ENCODE results near the gene LYSMD2. TPM values are rescaled to one million over a fixed set of nuclear protein-coding genes. Genes with fewer than 3 reads are reported as not detected.

Gene LYSMD2
- total and polyA plus RNA-seq, 9 of the 15 experiments (the other 6 are each of a cell fraction or from before 2014, with no cell fraction given), result 4.3 to 30.3 (median 9.8) TPM

DNA sequence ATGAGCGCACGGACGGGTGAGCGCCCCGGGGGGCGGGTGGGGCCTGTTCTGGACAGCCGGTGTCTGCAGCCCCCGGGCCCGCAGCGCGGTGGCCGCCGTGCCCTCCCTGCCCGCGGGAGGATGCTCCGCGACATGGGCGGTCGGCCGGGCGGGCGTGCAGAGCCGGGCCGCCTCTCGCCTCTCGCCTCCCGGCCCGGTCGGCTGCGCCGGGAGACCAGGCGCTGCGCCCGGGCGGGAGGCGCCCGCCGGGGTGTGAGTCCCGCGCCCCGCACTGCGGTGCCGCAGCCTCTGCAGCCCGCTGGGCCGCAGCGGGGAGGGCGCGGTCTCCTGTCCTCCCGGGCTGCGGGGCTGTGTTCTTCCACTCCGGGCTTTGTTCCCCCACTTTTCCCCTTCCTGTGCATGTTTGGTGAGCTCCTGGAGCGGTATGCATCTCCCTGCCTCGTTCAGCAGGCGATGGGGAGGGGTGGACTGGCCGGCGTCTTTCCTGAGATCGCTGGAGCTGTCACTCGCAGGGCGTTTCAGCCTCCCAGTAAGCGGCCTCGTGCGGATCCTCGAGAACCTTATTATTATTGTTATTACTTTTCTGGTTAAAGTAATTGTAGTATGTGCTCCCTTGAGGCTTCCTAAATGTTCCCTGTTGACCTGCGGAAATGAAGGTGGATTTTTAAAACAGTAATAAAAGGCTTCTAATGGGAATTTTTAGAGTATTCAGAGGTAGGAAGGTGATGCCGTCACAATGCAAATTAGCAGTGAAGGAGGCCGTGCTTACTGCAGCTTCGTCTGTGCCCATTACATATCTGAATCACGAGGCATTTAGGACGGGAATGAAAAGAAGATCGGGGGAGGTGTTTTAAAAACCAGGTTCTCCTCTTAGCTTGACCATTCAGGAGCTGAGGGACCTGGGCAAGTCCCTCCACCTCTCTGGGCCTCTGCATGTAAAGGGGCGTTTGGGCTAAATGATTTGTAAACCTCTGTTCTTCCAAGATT, 14.5 kb upstream of the LYSMD2 start (continued):
- TF ChIP-seq, protein P1, sequence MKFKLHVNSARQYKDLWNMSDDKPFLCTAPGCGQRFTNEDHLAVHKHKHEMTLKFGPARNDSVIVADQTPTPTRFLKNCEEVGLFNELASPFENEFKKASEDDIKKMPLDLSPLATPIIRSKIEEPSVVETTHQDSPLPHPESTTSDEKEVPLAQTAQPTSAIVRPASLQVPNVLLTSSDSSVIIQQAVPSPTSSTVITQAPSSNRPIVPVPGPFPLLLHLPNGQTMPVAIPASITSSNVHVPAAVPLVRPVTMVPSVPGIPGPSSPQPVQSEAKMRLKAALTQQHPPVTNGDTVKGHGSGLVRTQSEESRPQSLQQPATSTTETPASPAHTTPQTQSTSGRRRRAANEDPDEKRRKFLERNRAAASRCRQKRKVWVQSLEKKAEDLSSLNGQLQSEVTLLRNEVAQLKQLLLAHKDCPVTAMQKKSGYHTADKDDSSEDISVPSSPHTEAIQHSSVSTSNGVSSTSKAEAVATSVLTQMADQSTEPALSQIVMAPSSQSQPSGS (CRISPR knock-in tag; IDR thresholded peaks at IDR 0.05), result no peak
- TF ChIP-seq, protein P2, sequence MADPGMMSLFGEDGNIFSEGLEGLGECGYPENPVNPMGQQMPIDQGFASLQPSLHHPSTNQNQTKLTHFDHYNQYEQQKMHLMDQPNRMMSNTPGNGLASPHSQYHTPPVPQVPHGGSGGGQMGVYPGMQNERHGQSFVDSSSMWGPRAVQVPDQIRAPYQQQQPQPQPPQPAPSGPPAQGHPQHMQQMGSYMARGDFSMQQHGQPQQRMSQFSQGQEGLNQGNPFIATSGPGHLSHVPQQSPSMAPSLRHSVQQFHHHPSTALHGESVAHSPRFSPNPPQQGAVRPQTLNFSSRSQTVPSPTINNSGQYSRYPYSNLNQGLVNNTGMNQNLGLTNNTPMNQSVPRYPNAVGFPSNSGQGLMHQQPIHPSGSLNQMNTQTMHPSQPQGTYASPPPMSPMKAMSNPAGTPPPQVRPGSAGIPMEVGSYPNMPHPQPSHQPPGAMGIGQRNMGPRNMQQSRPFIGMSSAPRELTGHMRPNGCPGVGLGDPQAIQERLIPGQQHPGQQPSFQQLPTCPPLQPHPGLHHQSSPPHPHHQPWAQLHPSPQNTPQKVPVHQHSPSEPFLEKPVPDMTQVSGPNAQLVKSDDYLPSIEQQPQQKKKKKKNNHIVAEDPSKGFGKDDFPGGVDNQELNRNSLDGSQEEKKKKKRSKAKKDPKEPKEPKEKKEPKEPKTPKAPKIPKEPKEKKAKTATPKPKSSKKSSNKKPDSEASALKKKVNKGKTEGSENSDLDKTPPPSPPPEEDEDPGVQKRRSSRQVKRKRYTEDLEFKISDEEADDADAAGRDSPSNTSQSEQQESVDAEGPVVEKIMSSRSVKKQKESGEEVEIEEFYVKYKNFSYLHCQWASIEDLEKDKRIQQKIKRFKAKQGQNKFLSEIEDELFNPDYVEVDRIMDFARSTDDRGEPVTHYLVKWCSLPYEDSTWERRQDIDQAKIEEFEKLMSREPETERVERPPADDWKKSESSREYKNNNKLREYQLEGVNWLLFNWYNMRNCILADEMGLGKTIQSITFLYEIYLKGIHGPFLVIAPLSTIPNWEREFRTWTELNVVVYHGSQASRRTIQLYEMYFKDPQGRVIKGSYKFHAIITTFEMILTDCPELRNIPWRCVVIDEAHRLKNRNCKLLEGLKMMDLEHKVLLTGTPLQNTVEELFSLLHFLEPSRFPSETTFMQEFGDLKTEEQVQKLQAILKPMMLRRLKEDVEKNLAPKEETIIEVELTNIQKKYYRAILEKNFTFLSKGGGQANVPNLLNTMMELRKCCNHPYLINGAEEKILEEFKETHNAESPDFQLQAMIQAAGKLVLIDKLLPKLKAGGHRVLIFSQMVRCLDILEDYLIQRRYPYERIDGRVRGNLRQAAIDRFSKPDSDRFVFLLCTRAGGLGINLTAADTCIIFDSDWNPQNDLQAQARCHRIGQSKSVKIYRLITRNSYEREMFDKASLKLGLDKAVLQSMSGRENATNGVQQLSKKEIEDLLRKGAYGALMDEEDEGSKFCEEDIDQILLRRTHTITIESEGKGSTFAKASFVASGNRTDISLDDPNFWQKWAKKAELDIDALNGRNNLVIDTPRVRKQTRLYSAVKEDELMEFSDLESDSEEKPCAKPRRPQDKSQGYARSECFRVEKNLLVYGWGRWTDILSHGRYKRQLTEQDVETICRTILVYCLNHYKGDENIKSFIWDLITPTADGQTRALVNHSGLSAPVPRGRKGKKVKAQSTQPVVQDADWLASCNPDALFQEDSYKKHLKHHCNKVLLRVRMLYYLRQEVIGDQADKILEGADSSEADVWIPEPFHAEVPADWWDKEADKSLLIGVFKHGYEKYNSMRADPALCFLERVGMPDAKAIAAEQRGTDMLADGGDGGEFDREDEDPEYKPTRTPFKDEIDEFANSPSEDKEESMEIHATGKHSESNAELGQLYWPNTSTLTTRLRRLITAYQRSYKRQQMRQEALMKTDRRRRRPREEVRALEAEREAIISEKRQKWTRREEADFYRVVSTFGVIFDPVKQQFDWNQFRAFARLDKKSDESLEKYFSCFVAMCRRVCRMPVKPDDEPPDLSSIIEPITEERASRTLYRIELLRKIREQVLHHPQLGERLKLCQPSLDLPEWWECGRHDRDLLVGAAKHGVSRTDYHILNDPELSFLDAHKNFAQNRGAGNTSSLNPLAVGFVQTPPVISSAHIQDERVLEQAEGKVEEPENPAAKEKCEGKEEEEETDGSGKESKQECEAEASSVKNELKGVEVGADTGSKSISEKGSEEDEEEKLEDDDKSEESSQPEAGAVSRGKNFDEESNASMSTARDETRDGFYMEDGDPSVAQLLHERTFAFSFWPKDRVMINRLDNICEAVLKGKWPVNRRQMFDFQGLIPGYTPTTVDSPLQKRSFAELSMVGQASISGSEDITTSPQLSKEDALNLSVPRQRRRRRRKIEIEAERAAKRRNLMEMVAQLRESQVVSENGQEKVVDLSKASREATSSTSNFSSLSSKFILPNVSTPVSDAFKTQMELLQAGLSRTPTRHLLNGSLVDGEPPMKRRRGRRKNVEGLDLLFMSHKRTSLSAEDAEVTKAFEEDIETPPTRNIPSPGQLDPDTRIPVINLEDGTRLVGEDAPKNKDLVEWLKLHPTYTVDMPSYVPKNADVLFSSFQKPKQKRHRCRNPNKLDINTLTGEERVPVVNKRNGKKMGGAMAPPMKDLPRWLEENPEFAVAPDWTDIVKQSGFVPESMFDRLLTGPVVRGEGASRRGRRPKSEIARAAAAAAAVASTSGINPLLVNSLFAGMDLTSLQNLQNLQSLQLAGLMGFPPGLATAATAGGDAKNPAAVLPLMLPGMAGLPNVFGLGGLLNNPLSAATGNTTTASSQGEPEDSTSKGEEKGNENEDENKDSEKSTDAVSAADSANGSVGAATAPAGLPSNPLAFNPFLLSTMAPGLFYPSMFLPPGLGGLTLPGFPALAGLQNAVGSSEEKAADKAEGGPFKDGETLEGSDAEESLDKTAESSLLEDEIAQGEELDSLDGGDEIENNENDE (IDR thresholded peaks at IDR 0.05; ENCODE audit: low read depth, low read length), result no peak
- no peak for TF ChIP-seq NR2C2 (CRISPR knock-in tag; IDR thresholded peaks at IDR 0.05)
- TF ChIP-seq NR2C2 (tag; IDR thresholded peaks at IDR 0.05), result 0 out of 2 replicates have a peak, but pooled peaks have one; percentile 11
- no peak for TF ChIP-seq DPF2 (IDR thresholded peaks at IDR 0.05)
- TF ChIP-seq ZKSCAN3 (CRISPR knock-in tag; IDR thresholded peaks at IDR 0.05), result no peak
- no peak for TF ChIP-seq ZFP1 (CRISPR knock-in tag; IDR thresholded peaks at IDR 0.05)
- no peak for TF ChIP-seq FOS (IDR thresholded peaks at IDR 0.05; ENCODE audit: extremely low read depth, insufficient read length)
- no peak for TF ChIP-seq NR4A1 (CRISPR knock-in tag; IDR thresholded peaks at IDR 0.05)
- no peak for TF ChIP-seq NR4A1 (tag; IDR thresholded peaks at IDR 0.05)
- TF ChIP-seq POLR2A (conservative IDR thresholded peaks at IDR 0.05), result peak; percentile 61
- TF ChIP-seq, protein P3, sequence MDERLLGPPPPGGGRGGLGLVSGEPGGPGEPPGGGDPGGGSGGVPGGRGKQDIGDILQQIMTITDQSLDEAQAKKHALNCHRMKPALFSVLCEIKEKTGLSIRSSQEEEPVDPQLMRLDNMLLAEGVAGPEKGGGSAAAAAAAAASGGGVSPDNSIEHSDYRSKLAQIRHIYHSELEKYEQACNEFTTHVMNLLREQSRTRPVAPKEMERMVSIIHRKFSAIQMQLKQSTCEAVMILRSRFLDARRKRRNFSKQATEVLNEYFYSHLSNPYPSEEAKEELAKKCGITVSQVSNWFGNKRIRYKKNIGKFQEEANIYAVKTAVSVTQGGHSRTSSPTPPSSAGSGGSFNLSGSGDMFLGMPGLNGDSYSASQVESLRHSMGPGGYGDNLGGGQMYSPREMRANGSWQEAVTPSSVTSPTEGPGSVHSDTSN (CRISPR knock-in tag; IDR thresholded peaks at IDR 0.05; ENCODE audit: low read depth), result no peak
- TF ChIP-seq, protein P3 (tag; conservative IDR thresholded peaks at IDR 0.05; ENCODE audit: low read depth), result 0 out of 2 replicates have a peak, but pooled peaks have one; percentile 10

Data from K562 (cell line).